Measurements from ENCODE around the gene INPP4B.

Gene INPP4B

GRCh38 chr4:142850478-142850877, 4.4 kb upstream of the INPP4B start:
- in situ Hi-C loops (cut with HindIII; ENCODE audit: low pct_unique_long_range_greater_than_20kb, low sequenced_read_pairs), result no loop called here
- DNase-seq (ENCODE audit: low read depth in 1 of 2, low spot score in 1 of 2), result peak in 1 of 2 experiments; percentile 44
- TF ChIP-seq JUND (IDR thresholded peaks at IDR 0.05; ENCODE audit: low read depth), result no peak

- DNase-seq (ENCODE audit: low read depth in 1 of 2, low spot score in 1 of 2), result peak; percentile 2 to 75
- in situ Hi-C loops (cut with HindIII; ENCODE audit: low pct_unique_long_range_greater_than_20kb, low sequenced_read_pairs), result no loop called here
- TF ChIP-seq JUND (IDR thresholded peaks at IDR 0.05; ENCODE audit: low read depth), result no peak
Measured at GRCh38 chr4:142846729-142847596, 862 bp upstream of the INPP4B start.

- in situ Hi-C loops (cut with HindIII; ENCODE audit: low pct_unique_long_range_greater_than_20kb, low sequenced_read_pairs), result no loop called here
- no peak for TF ChIP-seq JUND (IDR thresholded peaks at IDR 0.05; ENCODE audit: low read depth)
- peak in 1 of 2 experiments; percentile 8 for DNase-seq (ENCODE audit: low read depth in 1 of 2, low spot score in 1 of 2)
Measured at GRCh38 chr4:142845293-142846107, 601 bp downstream of the INPP4B start.

GRCh38 chr4:142844782-142845181, 1.3 kb downstream of the INPP4B start:
- in situ Hi-C loops (cut with HindIII; ENCODE audit: low pct_unique_long_range_greater_than_20kb, low sequenced_read_pairs), result no loop called here
- no peak for DNase-seq (ENCODE audit: low read depth in 1 of 2, low spot score in 1 of 2)
- no peak for TF ChIP-seq JUND (IDR thresholded peaks at IDR 0.05; ENCODE audit: low read depth)

- no peak for TF ChIP-seq JUND (IDR thresholded peaks at IDR 0.05; ENCODE audit: low read depth)
- DNase-seq (ENCODE audit: low read depth in 1 of 2, low spot score in 1 of 2), result peak in 1 of 2 experiments; percentile 30
- in situ Hi-C loops (cut with HindIII; ENCODE audit: low pct_unique_long_range_greater_than_20kb, low sequenced_read_pairs), result no loop called here
Measured at GRCh38 chr4:142840516-142841123, 5.5 kb downstream of the INPP4B start.

- in situ Hi-C loops (cut with HindIII; ENCODE audit: low pct_unique_long_range_greater_than_20kb, low sequenced_read_pairs), result no loop called here
- TF ChIP-seq JUND (IDR thresholded peaks at IDR 0.05; ENCODE audit: low read depth), result no peak
- DNase-seq (ENCODE audit: low read depth in 1 of 2, low spot score in 1 of 2), result peak in 1 of 2 experiments; percentile 6
Measured at GRCh38 chr4:142838778-142839177, 7.3 kb downstream of the INPP4B start.

- in situ Hi-C loops (cut with HindIII; ENCODE audit: low pct_unique_long_range_greater_than_20kb, low sequenced_read_pairs), result no loop called here
- DNase-seq (ENCODE audit: low read depth in 1 of 2, low spot score in 1 of 2), result no peak
- TF ChIP-seq JUND (IDR thresholded peaks at IDR 0.05; ENCODE audit: low read depth), result no peak
Measured at GRCh38 chr4:142832022-142832421, 14.1 kb downstream of the INPP4B start.

- in situ Hi-C loops (cut with HindIII; ENCODE audit: low pct_unique_long_range_greater_than_20kb, low sequenced_read_pairs), result no loop called here
- no peak for DNase-seq (ENCODE audit: low read depth in 1 of 2, low spot score in 1 of 2)
- no peak for TF ChIP-seq JUND (IDR thresholded peaks at IDR 0.05; ENCODE audit: low read depth)
Measured at GRCh38 chr4:142826503-142827241, 19.4 kb downstream of the INPP4B start.

GRCh38 chr4:142824368-142824767, 21.7 kb downstream of the INPP4B start:
- in situ Hi-C loops (cut with HindIII; ENCODE audit: low pct_unique_long_range_greater_than_20kb, low sequenced_read_pairs), result no loop called here
- TF ChIP-seq JUND (IDR thresholded peaks at IDR 0.05; ENCODE audit: low read depth), result no peak

GRCh38 chr4:142823796-142824195, 22.3 kb downstream of the INPP4B start:
- in situ Hi-C loops (cut with HindIII; ENCODE audit: low pct_unique_long_range_greater_than_20kb, low sequenced_read_pairs), result no loop called here
- TF ChIP-seq JUND (IDR thresholded peaks at IDR 0.05; ENCODE audit: low read depth), result no peak

More at GRCh38 chr4:142824368-142824767, 21.7 kb downstream of the INPP4B start:
- no peak for DNase-seq (ENCODE audit: low read depth in 1 of 2, low spot score in 1 of 2)

GRCh38 chr4:142818476-142818875, 27.6 kb downstream of the INPP4B start:
- no peak for DNase-seq (ENCODE audit: low read depth in 1 of 2, low spot score in 1 of 2)
- TF ChIP-seq JUND (IDR thresholded peaks at IDR 0.05; ENCODE audit: low read depth), result no peak
- in situ Hi-C loops (cut with HindIII; ENCODE audit: low pct_unique_long_range_greater_than_20kb, low sequenced_read_pairs), result no loop called here

More at GRCh38 chr4:142823796-142824195, 22.3 kb downstream of the INPP4B start:
- DNase-seq (ENCODE audit: low read depth in 1 of 2, low spot score in 1 of 2), result no peak

- in situ Hi-C loops (cut with HindIII; ENCODE audit: low pct_unique_long_range_greater_than_20kb, low sequenced_read_pairs), result no loop called here
- no peak for TF ChIP-seq JUND (IDR thresholded peaks at IDR 0.05; ENCODE audit: low read depth)
- DNase-seq (ENCODE audit: low read depth in 1 of 2, low spot score in 1 of 2), result no peak
Measured at GRCh38 chr4:142818031-142818430, 28.1 kb downstream of the INPP4B start.

Data from T47D (cell line).